Calu3 (cell line): ENCODE data around the gene EYS. TPM values are rescaled to one million over a fixed set of nuclear protein-coding genes. Genes with fewer than 3 reads are reported as not detected.

ENCODE experiments used
- BruUV-seq: library from RNA; stranded (reverse); fragments of 400-500 nt; replicated peaks from 2 replicates; lab custom pipeline; 2021; lab: Mats Ljungman, UMichigan
- CTCF ChIA-PET: fragments of 300-600 bp; sonication (Branson Sonifier 250); formaldehyde crosslinking; loops from one replicate; lab custom pipeline; 2022; ENCODE audit warnings: antibody characterized with exemption; lab: Charles Lee
- DNase-seq: peaks from one replicate; pipeline ENCODE4 v3.0.0; 2022
- H3K27ac Mint-ChIP-seq: one replicate; pipeline ENCODE4 v1.8.0; 2022; ENCODE audit warnings: mixed read lengths; ENCODE audit not compliant: unreplicated experiment
- H3K27me3 Mint-ChIP-seq: one replicate; pipeline ENCODE4 v1.8.0; 2022; ENCODE audit warnings: mixed read lengths; ENCODE audit not compliant: unreplicated experiment
- H3K36me3 Mint-ChIP-seq: one replicate; pipeline ENCODE4 v1.8.0; 2022; ENCODE audit warnings: mild to moderate bottlenecking, moderate library complexity, mixed read lengths; ENCODE audit not compliant: insufficient read depth, unreplicated experiment
- H3K4me1 Mint-ChIP-seq: one replicate; pipeline ENCODE4 v1.8.0; 2022; ENCODE audit warnings: mild to moderate bottlenecking, low read depth, mixed read lengths; ENCODE audit not compliant: unreplicated experiment
- H3K4me3 Mint-ChIP-seq: one replicate; pipeline ENCODE4 v1.8.0; 2022; ENCODE audit warnings: mild to moderate bottlenecking, low read depth, moderate library complexity, mixed read lengths; ENCODE audit not compliant: unreplicated experiment
- H3K9me3 Mint-ChIP-seq: one replicate; pipeline ENCODE4 v1.8.0; 2022; ENCODE audit warnings: low read depth, mixed read lengths; ENCODE audit not compliant: unreplicated experiment
- CTCF ChIP-seq: fragments of 200-600 bp; IDR thresholded peaks from one replicate; pipeline ENCODE4 v1.8.0; 2022; ENCODE audit warnings: antibody characterized with exemption; ENCODE audit not compliant: unreplicated experiment
- intact Hi-C: fragments of 100-400 bp; cut with micrococcal nuclease; formaldehyde crosslinking; loops from one replicate; pipeline ENCODE4 v1.10.0; 2022; ENCODE audit not compliant: unreplicated experiment
- total RNA-seq: library from RNA; stranded (reverse); gene quantifications from 2 replicates; pipeline ENCODE4 v1.2.3, GENCODE V29; 2022

EYS gene
- total RNA-seq, 1 experiment from 2014 or later = not detected

DNA sequence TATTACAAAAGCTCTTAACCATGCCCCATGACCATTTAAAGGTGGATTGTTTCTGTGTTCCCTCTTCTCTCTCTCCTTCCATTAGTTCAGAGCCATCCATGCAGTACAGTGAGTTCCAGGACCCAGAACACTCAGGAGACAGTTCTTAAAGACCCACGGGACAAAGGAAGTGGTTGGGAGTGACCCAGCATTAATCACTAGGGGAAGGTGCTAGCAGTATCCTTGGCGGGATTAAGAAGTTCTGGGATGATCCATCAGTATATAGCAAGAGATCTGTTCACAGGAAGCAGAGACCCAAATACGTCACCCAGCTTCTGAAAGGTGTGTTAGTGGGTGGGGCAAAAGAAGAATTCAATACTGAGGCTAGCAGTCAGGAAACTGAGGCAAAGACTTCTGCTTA is 1917.3 kb downstream of the EYS start:
- no peak for DNase-seq
- H3K4me3 Mint-ChIP-seq = no peak overlapping the region
- H3K36me3 Mint-ChIP-seq = no peaks in the 10 kb centered on the region
- H3K4me1 Mint-ChIP-seq = peaks cover 9% of the 10 kb centered on the region
- TF ChIP-seq CTCF = no peak
- H3K27ac Mint-ChIP-seq = no peak overlapping the region
- BruUV-seq = no TSS peak
- H3K9me3 Mint-ChIP-seq = no peaks in the 10 kb centered on the region
- CTCF ChIA-PET = no interaction called here
- no peaks in the 10 kb centered on the region for H3K27me3 Mint-ChIP-seq
- intact Hi-C loops = no loop called here

DNA sequence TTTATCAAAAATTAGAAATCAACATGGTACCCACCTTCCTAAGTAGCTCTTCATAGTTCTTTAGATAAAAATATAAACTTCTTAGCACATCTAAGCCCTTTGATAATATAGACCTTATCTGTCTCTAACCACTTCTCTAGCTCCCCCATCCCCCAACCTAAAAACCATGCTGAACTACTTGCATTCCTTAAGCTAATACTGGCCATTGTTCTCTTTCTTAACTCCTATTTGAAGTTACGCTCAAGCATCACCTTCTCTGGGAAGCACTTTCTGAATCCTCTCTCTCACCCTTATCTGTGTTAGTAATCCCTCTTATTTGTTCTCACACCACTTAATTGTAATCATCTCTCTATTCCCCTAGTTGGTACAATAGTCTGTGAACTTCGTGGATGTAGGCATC is 1918.5 kb downstream of the EYS start:
- no TSS peak for BruUV-seq
- no peaks in the 10 kb centered on the region for H3K36me3 Mint-ChIP-seq
- intact Hi-C loops = no loop called here
- no peak overlapping the region for H3K4me3 Mint-ChIP-seq
- H3K4me1 Mint-ChIP-seq = peaks cover 9% of the 10 kb centered on the region
- no peak for TF ChIP-seq CTCF
- no peaks in the 10 kb centered on the region for H3K27me3 Mint-ChIP-seq
- CTCF ChIA-PET = no interaction called here
- no peak overlapping the region for H3K27ac Mint-ChIP-seq
- no peak for DNase-seq
- H3K9me3 Mint-ChIP-seq = no peaks in the 10 kb centered on the region

DNA sequence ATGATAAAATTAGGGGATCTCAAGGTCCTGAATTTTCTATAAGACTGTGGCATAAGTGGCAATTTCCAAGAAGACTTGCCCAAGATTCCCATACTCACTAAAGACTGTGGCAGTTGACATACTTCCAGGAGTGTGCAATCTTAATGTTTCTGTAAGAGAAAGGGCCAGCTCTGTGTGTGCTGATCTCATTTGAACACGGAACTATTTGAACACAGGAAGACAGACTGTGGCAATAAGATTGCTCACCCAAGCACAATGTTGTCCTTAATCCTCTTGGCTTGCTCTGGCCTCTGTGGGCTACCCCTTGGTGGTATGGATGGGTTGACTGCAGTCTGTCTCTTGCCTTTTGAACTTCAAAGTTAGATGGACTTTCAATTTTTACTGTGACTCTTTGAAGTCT is 1920.0 kb downstream of the EYS start:
- BruUV-seq = no TSS peak
- H3K27ac Mint-ChIP-seq = no peak overlapping the region
- H3K4me3 Mint-ChIP-seq = no peak overlapping the region
- H3K36me3 Mint-ChIP-seq = no peaks in the 10 kb centered on the region
- no peaks in the 10 kb centered on the region for H3K9me3 Mint-ChIP-seq
- DNase-seq = no peak
- no peak for TF ChIP-seq CTCF
- peaks cover 23% of the 10 kb centered on the region for H3K4me1 Mint-ChIP-seq
- intact Hi-C loops = no loop called here
- CTCF ChIA-PET = interaction anchor here (0.6 kb wide), 1 partner anchor 301 kb away, joined by 3 read pairs; no protein-coding TSS in a partner anchor
- no peaks in the 10 kb centered on the region for H3K27me3 Mint-ChIP-seq

DNA sequence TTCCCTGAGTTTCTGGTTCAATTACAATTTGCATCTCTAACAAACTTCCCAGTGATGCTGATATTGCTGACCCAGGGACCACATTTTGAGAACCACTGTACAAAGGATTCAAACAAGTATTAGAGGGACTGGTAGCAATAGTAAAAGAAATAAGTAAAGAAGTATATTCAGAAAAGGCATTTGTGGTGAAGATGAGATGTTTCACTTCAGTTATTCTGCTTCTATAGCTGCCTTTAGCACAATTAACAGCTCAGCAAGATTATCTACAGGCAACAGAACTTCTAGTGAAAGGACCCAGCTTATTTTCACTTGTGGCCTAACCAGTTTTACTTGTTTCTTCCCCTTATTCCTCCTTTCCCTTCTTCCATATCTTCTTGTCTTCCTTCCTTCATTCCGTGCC is 1922.0 kb downstream of the EYS start:
- no TSS peak for BruUV-seq
- DNase-seq = no peak
- H3K9me3 Mint-ChIP-seq = no peaks in the 10 kb centered on the region
- H3K27ac Mint-ChIP-seq = no peak overlapping the region
- peaks cover 23% of the 10 kb centered on the region for H3K4me1 Mint-ChIP-seq
- H3K36me3 Mint-ChIP-seq = no peaks in the 10 kb centered on the region
- CTCF ChIA-PET = no interaction called here
- no peaks in the 10 kb centered on the region for H3K27me3 Mint-ChIP-seq
- TF ChIP-seq CTCF = no peak
- intact Hi-C loops = no loop called here
- H3K4me3 Mint-ChIP-seq = no peak overlapping the region
